HepG2 (cell line): ENCODE measurements around the gene MPIG6B. TPM values are rescaled to one million over a fixed set of nuclear protein-coding genes. Genes with fewer than 3 reads are reported as not detected.

ENCODE experiments used
- GLI4 ChIP-seq: sonication (generic); formaldehyde crosslinking; IDR thresholded peaks from 2 replicates; pipeline ENCODE4 v1.5.1; 2020; ENCODE audit warnings: missing genetic modification reagents, mild to moderate bottlenecking, moderate library complexity, borderline replicate concordance
- HIVEP1 ChIP-seq: sonication (generic); formaldehyde crosslinking; IDR thresholded peaks from 2 replicates; pipeline ENCODE4 v1.4.0; 2020; ENCODE audit warnings: mild to moderate bottlenecking, missing genetic modification reagents
- MAFF ChIP-seq: IDR thresholded peaks from 2 replicates; pipeline ENCODE4 v1.6.1; 2011; ENCODE audit warnings: low read depth, low read length, improper control_type of control experiment
- MBNL3 ChIP-seq: fragments of 250-450 bp; sonication (Bioruptor Pico); conservative IDR thresholded peaks from 2 replicates; pipeline ENCODE4 v1.8.0; 2022; ENCODE audit warnings: mild to moderate bottlenecking, inconsistent platforms
- MLXIP ChIP-seq: sonication (generic); formaldehyde crosslinking; IDR thresholded peaks from 2 replicates; pipeline ENCODE4 v1.9.0; 2021; ENCODE audit warnings: missing genetic modification reagents, borderline replicate concordance
- POLR2A ChIP-seq, 2 experiments: IDR thresholded peaks; 2 replicates each; pipeline ENCODE4 v1.6.1; 2011; ENCODE audit warnings: low read depth in 2 of 2, low read length in 2 of 2, mild to moderate bottlenecking in 1 of 2, moderate library complexity in 1 of 2; ENCODE audit not compliant: insufficient read depth in 1 of 2
- RELA ChIP-seq: sonication (generic); formaldehyde crosslinking; IDR thresholded peaks from 2 replicates; pipeline ENCODE4 v1.4.0; 2020; ENCODE audit warnings: missing genetic modification reagents
- SALL1 ChIP-seq: sonication (generic); formaldehyde crosslinking; IDR thresholded peaks from 2 replicates; pipeline ENCODE4 v1.8.0; 2022; ENCODE audit warnings: mild to moderate bottlenecking, missing genetic modification reagents
- ZBTB10 ChIP-seq: sonication (generic); formaldehyde crosslinking; IDR thresholded peaks from 2 replicates; pipeline ENCODE4 v1.4.0; 2020; ENCODE audit warnings: missing genetic modification reagents, borderline replicate concordance
- ZBTB25 ChIP-seq: IDR thresholded peaks from 2 replicates; pipeline ENCODE4 v1.6.1; 2018; ENCODE audit warnings: missing genetic modification reagents
- ZFP1 ChIP-seq: IDR thresholded peaks from 2 replicates; pipeline ENCODE4 v1.6.1; 2016
- ZNF234 ChIP-seq: sonication (generic); formaldehyde crosslinking; conservative IDR thresholded peaks from 2 replicates; pipeline ENCODE4 v1.5.1; 2020; ENCODE audit warnings: mild to moderate bottlenecking, missing genetic modification reagents
- ZNF274 ChIP-seq: sonication (generic); formaldehyde crosslinking; IDR thresholded peaks from 2 replicates; pipeline ENCODE4 v1.5.1; 2020; ENCODE audit warnings: mild to moderate bottlenecking, missing genetic modification reagents
- ZNF703 ChIP-seq: sonication (generic); formaldehyde crosslinking; IDR thresholded peaks from 2 replicates; pipeline ENCODE4 v1.5.1; 2020; ENCODE audit warnings: missing genetic modification reagents, mild to moderate bottlenecking, moderate library complexity, borderline replicate concordance
- ZNF709 ChIP-seq: sonication (generic); formaldehyde crosslinking; IDR thresholded peaks from 2 replicates; pipeline ENCODE4 v1.5.0; 2020; ENCODE audit warnings: mild to moderate bottlenecking, missing genetic modification reagents
- ZNF766 ChIP-seq: sonication (generic); formaldehyde crosslinking; IDR thresholded peaks from 2 replicates; pipeline ENCODE4 v1.5.0; 2020; ENCODE audit warnings: missing genetic modification reagents, borderline replicate concordance
- ZNF781 ChIP-seq: sonication (generic); formaldehyde crosslinking; IDR thresholded peaks from 2 replicates; pipeline ENCODE4 v1.5.1; 2020; ENCODE audit warnings: borderline replicate concordance, mild to moderate bottlenecking, missing genetic modification reagents; ENCODE audit errors: not compliant biosample characterization
- ZNF891 ChIP-seq: sonication (generic); formaldehyde crosslinking; IDR thresholded peaks from 2 replicates; pipeline ENCODE4 v1.5.0; 2020; ENCODE audit warnings: mild to moderate bottlenecking, missing genetic modification reagents
- polyA plus RNA-seq, 8 experiments: library from polyadenylated mRNA; depleted of rRNA in 3 of 8; stranded (reverse) in 7 of 8; unstranded in 1 of 8; fragments of >200 nt; fragmentation: Illumina TruSeq in 4 of 8; extraction: Trizol in 4 of 8; gene quantifications; 2 replicates each; pipeline versions ENCODE4 v1.2.1 to v1.2.3, GENCODE V29; 2011 to 2016; ENCODE audit warnings: low read depth in 4 of 8, missing spikeins in 1 of 8, mixed read lengths in 1 of 8; ENCODE audit not compliant: insufficient read depth in 1 of 8
- total RNA-seq, 5 experiments: library from RNA; depleted of rRNA; stranded (reverse); fragments of >200 nt; fragmentation: Illumina TruSeq; extraction: Trizol; gene quantifications; 2 replicates each; pipeline ENCODE4 v1.2.3, GENCODE V29; 2016; ENCODE audit warnings: low read depth in 1 of 5
- TF ChIP-seq, protein P1 (sequence below): IDR thresholded peaks from 2 replicates; pipeline ENCODE4 v1.6.1; 2016
- TF ChIP-seq, protein P2 (sequence below): sonication (generic); formaldehyde crosslinking; IDR thresholded peaks from 2 replicates; pipeline ENCODE4 v1.5.1; 2020; ENCODE audit warnings: missing genetic modification reagents, mild to moderate bottlenecking, borderline replicate concordance

The MPIG6B gene
- total and polyA plus RNA-seq, 2 of the 13 experiments (the other 11 are each of a cell fraction or from before 2014, with no cell fraction given), result not detected

DNA sequence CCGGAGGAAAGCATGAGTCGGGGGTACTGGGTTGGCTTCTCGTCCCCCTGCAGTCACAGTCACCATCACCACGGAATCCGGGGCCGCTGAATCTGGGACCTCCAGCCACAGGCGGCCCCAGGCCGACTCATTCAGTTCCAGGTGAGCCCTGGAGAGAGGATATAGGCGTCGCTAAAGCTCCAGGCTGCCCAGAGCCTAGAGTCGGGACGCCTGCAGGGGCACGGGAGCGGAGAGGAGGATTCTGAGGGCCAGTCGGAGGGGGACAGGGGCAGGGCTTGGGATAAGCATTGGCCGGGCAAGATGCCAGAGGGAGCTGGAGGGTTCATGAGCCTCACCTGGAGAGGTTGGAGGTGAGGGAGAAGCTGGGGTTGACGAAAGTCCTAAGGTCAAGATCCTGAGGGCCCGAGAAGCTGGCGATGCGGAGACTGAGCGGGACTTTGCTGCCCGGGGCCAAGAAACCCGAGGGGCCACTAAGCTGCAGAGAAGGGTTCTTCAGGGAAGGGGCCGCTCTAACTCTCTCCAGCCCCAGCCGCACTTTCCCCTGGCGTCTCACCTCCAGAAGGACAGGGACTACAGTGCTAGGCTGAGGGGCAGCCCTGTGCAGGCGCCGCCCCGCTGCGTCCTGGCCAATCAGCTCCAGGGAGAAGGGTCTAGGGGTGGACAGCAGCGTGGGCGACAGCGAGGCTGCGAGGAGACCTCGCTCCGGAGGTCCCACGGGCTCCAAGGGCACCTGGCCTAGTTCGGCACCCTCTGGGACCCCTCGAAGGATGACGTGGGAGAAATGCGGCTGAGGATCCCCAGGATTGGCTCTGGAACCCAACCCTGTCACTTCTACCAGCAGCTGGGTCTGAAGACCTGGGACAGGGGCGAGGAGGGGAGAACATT, 43.0 kb downstream of the MPIG6B start (continued):
- TF ChIP-seq ZBTB10 (no peak), RELA (no peak; the same call in 1 of the 2 replicates), MAFF (no peak), ZNF891 (no peak), ZNF781 (CRISPR knock-in tag) (peak; percentile 66), POLR2A (IDR thresholded peaks at IDR 0.05; ENCODE audit: insufficient read depth in 1 of 2, low read depth in 2 of 2, low read length in 2 of 2) (peak; percentile 45 to 89; a peak in 3 of 4 replicates), ZNF234 (CRISPR knock-in tag) (no peak), ZNF703 (CRISPR knock-in tag) (no peak), ZNF766 (peak; percentile 48; the same call in 1 of the 2 replicates), GLI4 (CRISPR knock-in tag) (peak; percentile 71; the same call in 1 of the 2 replicates), ZFP1 (CRISPR knock-in tag) (no peak), ZNF709 (CRISPR knock-in tag) (peak; percentile 27; the same call in 1 of the 2 replicates), MBNL3 (CRISPR knock-in tag) (no peak), MLXIP (CRISPR knock-in tag) (no peak), ZBTB25 (no peak), SALL1 (peak; percentile 86), ZNF274 (peak; percentile 88), HIVEP1 (peak; percentile 92)
- TF ChIP-seq, protein P1, sequence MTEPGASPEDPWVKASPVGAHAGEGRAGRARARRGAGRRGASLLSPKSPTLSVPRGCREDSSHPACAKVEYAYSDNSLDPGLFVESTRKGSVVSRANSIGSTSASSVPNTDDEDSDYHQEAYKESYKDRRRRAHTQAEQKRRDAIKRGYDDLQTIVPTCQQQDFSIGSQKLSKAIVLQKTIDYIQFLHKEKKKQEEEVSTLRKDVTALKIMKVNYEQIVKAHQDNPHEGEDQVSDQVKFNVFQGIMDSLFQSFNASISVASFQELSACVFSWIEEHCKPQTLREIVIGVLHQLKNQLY (CRISPR knock-in tag), result no peak; the same call in 1 of the 2 replicates
- TF ChIP-seq, protein P2, sequence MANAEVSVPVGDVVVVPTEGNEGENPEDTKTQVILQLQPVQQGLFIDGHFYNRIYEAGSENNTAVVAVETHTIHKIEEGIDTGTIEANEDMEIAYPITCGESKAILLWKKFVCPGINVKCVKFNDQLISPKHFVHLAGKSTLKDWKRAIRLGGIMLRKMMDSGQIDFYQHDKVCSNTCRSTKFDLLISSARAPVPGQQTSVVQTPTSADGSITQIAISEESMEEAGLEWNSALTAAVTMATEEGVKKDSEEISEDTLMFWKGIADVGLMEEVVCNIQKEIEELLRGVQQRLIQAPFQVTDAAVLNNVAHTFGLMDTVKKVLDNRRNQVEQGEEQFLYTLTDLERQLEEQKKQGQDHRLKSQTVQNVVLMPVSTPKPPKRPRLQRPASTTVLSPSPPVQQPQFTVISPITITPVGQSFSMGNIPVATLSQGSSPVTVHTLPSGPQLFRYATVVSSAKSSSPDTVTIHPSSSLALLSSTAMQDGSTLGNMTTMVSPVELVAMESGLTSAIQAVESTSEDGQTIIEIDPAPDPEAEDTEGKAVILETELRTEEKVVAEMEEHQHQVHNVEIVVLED (CRISPR knock-in tag), result peak; percentile 63; the same call in 1 of the 2 replicates
